H1 (cell line): Measurements from ENCODE around the gene FAM53B. TPM values are rescaled to one million over a fixed set of nuclear protein-coding genes. Genes with fewer than 3 reads are reported as not detected.

ENCODE experiments used
- CTCF ChIA-PET: fragments of 300-600 bp; sonication (Branson Sonifier 250); formaldehyde crosslinking; loops from one replicate; lab custom pipeline; 2021; ENCODE audit not compliant: partially characterized antibody; lab: Charles Lee
- POLR2A ChIA-PET: fragments of 300-600 bp; sonication (Branson Sonifier 250); formaldehyde crosslinking; loops from one replicate; lab custom pipeline; 2021; ENCODE audit warnings: inconsistent platforms; ENCODE audit not compliant: partially characterized antibody; lab: Charles Lee
- DNase-seq, 2 experiments: peaks; one replicate each; pipeline versions ENCODE4 v3.0.0 to v3.0.0-alpha.2; 2010 to 2022; ENCODE audit warnings: low spot score in 2 of 2, low read depth in 1 of 2, mixed read lengths in 1 of 2
- FAIRE-seq: peaks from 2 replicates; lab custom pipeline; 2011; peaks lifted over from hg19 to GRCh38; lab: Jason Lieb, UNC
- H2AFZ ChIP-seq: 2 replicates; pipeline ENCODE4 v1.8.1; 2012; ENCODE audit warnings: low read length, inconsistent platforms
- H2AK5ac ChIP-seq: 2 replicates; pipeline ENCODE4 v1.6.1; 2013; ENCODE audit warnings: low read depth, low read length
- H2BK120ac ChIP-seq: replicated peaks from 2 replicates; pipeline ENCODE3; 2013; ENCODE audit warnings: low read depth, low read length, inconsistent platforms
- H2BK12ac ChIP-seq: 2 replicates; pipeline ENCODE4 v1.6.1; 2013; ENCODE audit warnings: low read depth, low read length
- H2BK15ac ChIP-seq: 2 replicates; pipeline ENCODE4 v1.6.1; 2013; ENCODE audit warnings: low read length
- H2BK20ac ChIP-seq: 2 replicates; pipeline ENCODE4 v1.6.1; 2013; ENCODE audit warnings: low read length
- H2BK5ac ChIP-seq: 2 replicates; pipeline ENCODE4 v1.6.1; 2013; ENCODE audit warnings: low read depth, low read length
- H3K14ac ChIP-seq: 2 replicates; pipeline ENCODE4 v1.6.1; 2013; ENCODE audit warnings: inconsistent platforms; ENCODE audit not compliant: insufficient read length
- H3K18ac ChIP-seq: 2 replicates; pipeline ENCODE4 v1.6.1; 2013; ENCODE audit warnings: low read length; ENCODE audit errors: extremely low read depth
- H3K23ac ChIP-seq: 2 replicates; pipeline ENCODE4 v1.6.1; 2013; ENCODE audit warnings: inconsistent platforms; ENCODE audit not compliant: insufficient read length
- H3K23me2 ChIP-seq: 2 replicates; pipeline ENCODE4 v1.6.1; 2013; ENCODE audit warnings: low read depth, low read length
- H3K27ac ChIP-seq: 2 replicates; pipeline ENCODE4 v1.6.1; 2011; ENCODE audit warnings: low read depth, low read length, inconsistent platforms
- H3K27me3 ChIP-seq, 4 experiments: replicated peaks in 1 of 4; 1 replicate in 1 of 4; 2 replicates in 3 of 4; pipeline versions ENCODE4 v1.6.1 to v1.8.1; 2011 to 2013; ENCODE audit warnings: low read length in 3 of 4, mild to moderate bottlenecking in 3 of 4, inconsistent platforms in 2 of 4, mixed read lengths in 2 of 4, moderate library complexity in 1 of 4; ENCODE audit not compliant: control insufficient read depth in 3 of 4, insufficient read depth in 3 of 4; ENCODE audit errors: extremely low read depth in 1 of 4
- H3K36me3 ChIP-seq, 4 experiments: 2 replicates each; pipeline versions ENCODE4 v1.6.1 to v1.8.1; 2011 to 2013; ENCODE audit warnings: mild to moderate bottlenecking in 4 of 4, low read length in 3 of 4, moderate library complexity in 2 of 4, control low read depth in 1 of 4, inconsistent platforms in 1 of 4; ENCODE audit not compliant: insufficient read depth in 4 of 4, control insufficient read depth in 2 of 4
- H3K4ac ChIP-seq: replicated peaks from 2 replicates; pipeline ENCODE3; 2013; ENCODE audit warnings: low read length, low read depth, mixed read lengths, inconsistent platforms; ENCODE audit not compliant: insufficient read length
- H3K4me1 ChIP-seq, 4 experiments: replicated peaks in 1 of 4; 1 replicate in 1 of 4; 2 replicates in 3 of 4; pipeline versions ENCODE4 v1.6.1 to v1.8.1; 2011 to 2013; ENCODE audit warnings: low read length in 3 of 4, inconsistent platforms in 2 of 4, mixed read lengths in 1 of 4; ENCODE audit not compliant: insufficient read depth in 4 of 4, control insufficient read depth in 3 of 4
- H3K4me2 ChIP-seq, 2 experiments: 2 replicates each; pipeline versions ENCODE4 v1.6.1 to v1.8.1; 2011 to 2013; ENCODE audit warnings: low read depth in 2 of 2, low read length in 2 of 2, control low read depth in 1 of 2, inconsistent platforms in 1 of 2, mild to moderate bottlenecking in 1 of 2; ENCODE audit not compliant: insufficient read depth in 1 of 2
- H3K4me3 ChIP-seq, 4 experiments: fragments of 200-600, 300-600 bp in 1 of 4; sonication (generic), shearing (Covaris generic), sonication (Bioruptor Twin) in 1 of 4; 2 replicates each; pipeline versions ENCODE4 v1.5.1 to v1.8.1; 2011 to 2016; ENCODE audit warnings: low read length in 4 of 4, low read depth in 3 of 4, control low read depth in 2 of 4, inconsistent platforms in 2 of 4, mild to moderate bottlenecking in 2 of 4, mixed read lengths in 1 of 4, moderate library complexity in 1 of 4; ENCODE audit not compliant: insufficient read depth in 2 of 4; ENCODE audit errors: extremely low read depth in 1 of 4
- H3K56ac ChIP-seq: replicated peaks from 2 replicates; pipeline ENCODE3; 2013; ENCODE audit warnings: low read depth, mild to moderate bottlenecking, mixed read lengths, low read length, inconsistent platforms; ENCODE audit not compliant: insufficient read length
- H3K79me1 ChIP-seq: 2 replicates; pipeline ENCODE4 v1.6.1; 2013; ENCODE audit warnings: low read depth, low read length, control low read depth
- H3K79me2 ChIP-seq, 2 experiments: 2 replicates each; pipeline versions ENCODE4 v1.6.1 to v1.8.1; 2012 to 2013; ENCODE audit warnings: low read length in 2 of 2, mild to moderate bottlenecking in 2 of 2, inconsistent platforms in 1 of 2; ENCODE audit not compliant: insufficient read depth in 2 of 2, control insufficient read depth in 1 of 2
- H3K9ac ChIP-seq, 4 experiments: replicated peaks in 1 of 4; 1 replicate in 1 of 4; 2 replicates in 3 of 4; pipeline versions ENCODE4 v1.6.1 to v1.8.1; 2011 to 2013; ENCODE audit warnings: low read depth in 3 of 4, low read length in 3 of 4, control low read depth in 2 of 4, mild to moderate bottlenecking in 2 of 4, moderate library complexity in 2 of 4, inconsistent platforms in 1 of 4; ENCODE audit errors: extremely low read depth in 1 of 4
- H3K9me3 ChIP-seq, 2 experiments: 2 replicates each; pipeline versions ENCODE4 v1.6.1 to v1.8.1; 2012 to 2013; ENCODE audit warnings: mild to moderate bottlenecking in 2 of 2, moderate library complexity in 2 of 2, control low read depth in 1 of 2, inconsistent platforms in 1 of 2, low read depth in 1 of 2, low read length in 1 of 2, mixed read lengths in 1 of 2; ENCODE audit not compliant: insufficient read depth in 2 of 2
- H4K20me1 ChIP-seq, 2 experiments: replicated peaks in 1 of 2; 2 replicates each; pipeline versions ENCODE3 to v1.8.1; 2011 to 2013; ENCODE audit warnings: inconsistent platforms in 2 of 2, low read length in 2 of 2, mild to moderate bottlenecking in 1 of 2; ENCODE audit not compliant: insufficient read depth in 2 of 2, control insufficient read depth in 1 of 2
- H4K5ac ChIP-seq: 2 replicates; pipeline ENCODE4 v1.6.1; 2013; ENCODE audit warnings: low read length, low read depth, mixed read lengths, inconsistent platforms; ENCODE audit not compliant: insufficient read length
- H4K8ac ChIP-seq: 2 replicates; pipeline ENCODE4 v1.8.0; 2013; ENCODE audit warnings: mild to moderate bottlenecking, moderate library complexity, low read length, inconsistent platforms; ENCODE audit not compliant: insufficient read depth; ENCODE audit errors: extremely low read depth
- H4K91ac ChIP-seq: replicated peaks from 2 replicates; pipeline ENCODE3; 2013; ENCODE audit warnings: low read length, mixed read lengths, inconsistent platforms; ENCODE audit not compliant: insufficient read length
- CHD1 ChIP-seq: IDR thresholded peaks from 2 replicates; pipeline ENCODE4 v1.6.1; 2012; ENCODE audit warnings: low read depth, low read length, improper control_type of control experiment
- CREB1 ChIP-seq: IDR thresholded peaks from 2 replicates; pipeline ENCODE4 v1.6.1; 2012; ENCODE audit warnings: inconsistent platforms
- JUN ChIP-seq: IDR thresholded peaks from 2 replicates; pipeline ENCODE4 v1.6.1; 2011; ENCODE audit warnings: low read depth, mild to moderate bottlenecking, improper control_type of control experiment, low read length
- KDM5A ChIP-seq: fragments of 200-600 bp; IDR thresholded peaks from 2 replicates; pipeline ENCODE4 v1.7.1; 2012; ENCODE audit warnings: mild to moderate bottlenecking, low read length, inconsistent platforms, mixed read lengths
- NRF1 ChIP-seq: IDR thresholded peaks from 2 replicates; pipeline ENCODE4 v1.6.1; 2011; ENCODE audit warnings: mild to moderate bottlenecking, low read depth, low read length, improper control_type of control experiment
- POLR2A ChIP-seq, 2 experiments: IDR thresholded peaks; 1 replicate in 1 of 2; 2 replicates in 1 of 2; pipeline ENCODE4 v1.6.1; 2011; ENCODE audit warnings: low read depth in 2 of 2, low read length in 2 of 2, mild to moderate bottlenecking in 2 of 2; ENCODE audit errors: control extremely low read depth in 1 of 2
- POU5F1 ChIP-seq: IDR thresholded peaks from 2 replicates; pipeline ENCODE4 v1.6.1; 2011; ENCODE audit warnings: low read depth, mild to moderate bottlenecking, low read length, moderate library complexity
- SIX5 ChIP-seq: IDR thresholded peaks from 2 replicates; pipeline ENCODE4 v1.6.1; 2011; ENCODE audit warnings: mild to moderate bottlenecking, low read depth, low read length
- SP4 ChIP-seq: IDR thresholded peaks from 2 replicates; pipeline ENCODE4 v1.6.1; 2012; ENCODE audit warnings: low read length, inconsistent platforms
- TBP ChIP-seq: IDR thresholded peaks from 2 replicates; pipeline ENCODE4 v1.6.1; 2011; ENCODE audit warnings: low read depth, low read length, improper control_type of control experiment
- WGBS, 2 experiments: shearing (Covaris generic) in 1 of 2; methylation state at CpG; one replicate each; pipeline versions ENCODE4 v1.1.6 to v1.1.7; 2013 to 2015; ENCODE audit warnings: low lambda C conversion rate in 2 of 2, mixed read lengths in 2 of 2, inconsistent platforms in 1 of 2, low coverage in 1 of 2, missing lambda C conversion rate in 1 of 2; ENCODE audit not compliant: insufficient replicate concordance in 2 of 2, insufficient coverage in 1 of 2, insufficient read length in 1 of 2; ENCODE audit errors: extremely low coverage in 1 of 2, missing lambda C conversion rate in 1 of 2; 5-methylcytosine and 5-hydroxymethylcytosine counted together
- polyA plus RNA-seq, 7 experiments: library from polyadenylated mRNA; depleted of rRNA in 3 of 7; stranded (reverse) in 5 of 7; unstranded in 2 of 7; fragments of >200 nt in 5 of 7; fragments of 200-250 nt in 2 of 7; gene quantifications; 1 replicate in 5 of 7; 2 replicates in 1 of 7; 4 replicates in 1 of 7; pipeline versions ENCODE4 v1.2.1 to v1.2.3, GENCODE V29; 2011 to 2013; ENCODE audit warnings: missing spikeins in 2 of 7, mixed read lengths in 2 of 7
- total RNA-seq: library from RNA; stranded (reverse); fragmentation: NEBNext Ultra II Directional; extraction: Animal tissue kit (Norgen Biotek cat#: 25700); gene quantifications from 2 replicates; pipeline ENCODE4 v1.2.1, GENCODE V29; 2021

The FAM53B gene
- total and polyA plus RNA-seq, 2 of the 8 experiments (the other 6 are each of a cell fraction or from before 2014, with no cell fraction given): 5.3 to 14.4 TPM

- H4K5ac ChIP-seq: no peak overlapping the region
- H3K4ac ChIP-seq: no peak overlapping the region
- H2AFZ ChIP-seq: no peak overlapping the region
- no peak overlapping the region for H4K8ac ChIP-seq
- no peak overlapping the region for H3K4me3 ChIP-seq
- no peak overlapping the region for H3K27ac ChIP-seq
- no peak overlapping the region for H2BK15ac ChIP-seq
- H3K23me2 ChIP-seq: no peaks in the 10 kb centered on the region
- no peak overlapping the region for H2AK5ac ChIP-seq
- CTCF ChIA-PET: interaction anchor here (0.6 to 2.1 kb wide), 6 partner anchors 10 to 259 kb away, joined by 3 to 8 read pairs (median 6); no protein-coding TSS in a partner anchor
- no peak overlapping the region for H3K23ac ChIP-seq
- no peaks in the 10 kb centered on the region for H3K27me3 ChIP-seq
- no peak overlapping the region for H3K4me2 ChIP-seq
- H3K36me3 ChIP-seq: peaks cover 0 to 6% (median 4%) of the 10 kb centered on the region in 4 experiments; a peak in 3 of 8 replicates
- H2BK120ac ChIP-seq: no peak overlapping the region
- no peak overlapping the region for H3K14ac ChIP-seq
- no peak overlapping the region for H3K56ac ChIP-seq
- H2BK20ac ChIP-seq: no peak overlapping the region
- FAIRE-seq (no peak), DNase-seq (no peak)
- no peak overlapping the region for H2BK12ac ChIP-seq
- H2BK5ac ChIP-seq: no peak overlapping the region
- TF ChIP-seq CHD1: no peak
- TF ChIP-seq POU5F1: no peak
- TF ChIP-seq KDM5A: no peak
- TF ChIP-seq NRF1: no peak
- TF ChIP-seq SP4: no peak
- no peak for TF ChIP-seq CREB1
- no peak for TF ChIP-seq TBP
- no peak for TF ChIP-seq JUN
- no peak for TF ChIP-seq SIX5
- no peak for TF ChIP-seq POLR2A (IDR thresholded peaks at IDR 0.05; ENCODE audit: control extremely low read depth in 1 of 2, low read depth in 2 of 2, low read length in 2 of 2)
- H3K9ac ChIP-seq: no peak overlapping the region
- H4K91ac ChIP-seq: no peak overlapping the region
- WGBS, 2 experiments: 93% methylated on average over 5 of the region's 5 CpGs; no CpG with 5 or more reads in 1 of the 2 experiments
- H3K79me2 ChIP-seq: no peaks in the 10 kb centered on the region
- no peak overlapping the region for H3K18ac ChIP-seq
- POLR2A ChIA-PET: interaction anchor here (1.6 kb wide), 1 partner anchor 13 kb away, joined by 4 read pairs; no protein-coding TSS in a partner anchor
- H3K9me3 ChIP-seq: no peaks in the 10 kb centered on the region
- peaks cover 0 to 2% of the 10 kb centered on the region in 2 experiments for H4K20me1 ChIP-seq
- H3K4me1 ChIP-seq: peaks cover 0 to 10% (median 5%) of the 10 kb centered on the region in 4 experiments; a peak in 2 of 7 replicates
- H3K79me1 ChIP-seq: no peaks in the 10 kb centered on the region; the same call in 1 of the 2 replicates
Measured at GRCh38 chr10:124683814-124684213, 60.4 kb downstream of the FAM53B start.
